HEK293T (cell line): ENCODE results near the gene STOML1.

Source experiments
- FOXM1 ChIP-seq: fragments of 450-650 bp; IDR thresholded peaks from 2 replicates; pipeline ENCODE4 v1.6.1; 2017; ENCODE audit warnings: mild to moderate bottlenecking, borderline replicate concordance
- LEF1 ChIP-seq: fragments of 450-650 bp; IDR thresholded peaks from 2 replicates; pipeline ENCODE4 v1.6.1; 2017; ENCODE audit warnings: mild to moderate bottlenecking, borderline replicate concordance
- ZNF384 ChIP-seq: fragments of 450-650 bp; IDR thresholded peaks from 2 replicates; pipeline ENCODE4 v1.6.1; 2016

DNA sequence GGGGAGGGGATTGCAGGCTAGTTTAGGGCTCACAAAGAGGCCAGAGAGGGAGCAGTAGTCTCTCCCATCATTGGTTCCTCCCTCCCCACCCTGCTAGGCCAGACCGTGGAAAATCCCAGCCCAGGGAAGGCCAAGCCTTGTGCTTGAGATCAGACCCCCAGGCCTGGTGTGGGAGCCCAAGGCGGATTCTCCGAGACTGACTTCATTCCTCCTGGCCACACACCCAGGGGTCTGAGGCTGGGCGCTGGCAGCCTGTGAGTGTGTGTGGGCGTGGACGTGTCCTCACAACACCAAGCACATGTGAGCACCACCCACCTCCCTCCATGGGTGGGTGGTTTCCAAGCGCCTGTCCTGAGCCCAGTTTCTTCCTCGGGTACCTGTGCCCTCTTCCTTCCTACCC, 61.7 kb downstream of the STOML1 start:
- TF ChIP-seq FOXM1: no peak
- TF ChIP-seq ZNF384: no peak
- TF ChIP-seq LEF1: no peak
